GM18867 (cell line): Measurements from ENCODE around the gene KRTAP5-1.

Experiments used
- ATAC-seq: cut with Tn5 transposase; IDR thresholded peaks from one replicate; pipeline ENCODE4 v1.9.1; 2021; ENCODE audit warnings: mild to moderate bottlenecking, moderate library complexity; ENCODE audit not compliant: unreplicated experiment

KRTAP5-1 gene

GRCh38 chr11:1560649-1561251, 24.3 kb downstream of the KRTAP5-1 start:
- no peak for ATAC-seq

GRCh38 chr11:1560002-1560648, 25.0 kb downstream of the KRTAP5-1 start:
- no peak for ATAC-seq

GRCh38 chr11:1559111-1559951, 25.8 kb downstream of the KRTAP5-1 start:
- ATAC-seq = no peak

DNA sequence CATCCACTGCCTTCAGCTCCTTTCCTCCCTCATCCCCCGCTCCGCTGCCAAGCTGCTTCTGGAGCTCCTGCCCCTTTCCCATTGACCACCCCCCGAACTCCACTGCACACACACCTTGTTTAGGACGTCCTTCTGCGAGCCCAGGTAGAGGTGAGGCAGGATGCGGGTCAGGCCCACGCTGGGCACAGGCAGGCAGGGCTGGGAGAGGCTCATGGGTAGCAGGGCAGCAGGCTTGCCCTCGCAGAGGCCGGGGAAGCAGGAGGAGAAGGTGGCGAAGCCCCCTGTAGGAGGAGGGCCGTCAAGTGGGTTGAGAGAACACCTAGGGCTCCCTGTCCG, 26.3 kb downstream of the KRTAP5-1 start:
- ATAC-seq = no peak

DNA sequence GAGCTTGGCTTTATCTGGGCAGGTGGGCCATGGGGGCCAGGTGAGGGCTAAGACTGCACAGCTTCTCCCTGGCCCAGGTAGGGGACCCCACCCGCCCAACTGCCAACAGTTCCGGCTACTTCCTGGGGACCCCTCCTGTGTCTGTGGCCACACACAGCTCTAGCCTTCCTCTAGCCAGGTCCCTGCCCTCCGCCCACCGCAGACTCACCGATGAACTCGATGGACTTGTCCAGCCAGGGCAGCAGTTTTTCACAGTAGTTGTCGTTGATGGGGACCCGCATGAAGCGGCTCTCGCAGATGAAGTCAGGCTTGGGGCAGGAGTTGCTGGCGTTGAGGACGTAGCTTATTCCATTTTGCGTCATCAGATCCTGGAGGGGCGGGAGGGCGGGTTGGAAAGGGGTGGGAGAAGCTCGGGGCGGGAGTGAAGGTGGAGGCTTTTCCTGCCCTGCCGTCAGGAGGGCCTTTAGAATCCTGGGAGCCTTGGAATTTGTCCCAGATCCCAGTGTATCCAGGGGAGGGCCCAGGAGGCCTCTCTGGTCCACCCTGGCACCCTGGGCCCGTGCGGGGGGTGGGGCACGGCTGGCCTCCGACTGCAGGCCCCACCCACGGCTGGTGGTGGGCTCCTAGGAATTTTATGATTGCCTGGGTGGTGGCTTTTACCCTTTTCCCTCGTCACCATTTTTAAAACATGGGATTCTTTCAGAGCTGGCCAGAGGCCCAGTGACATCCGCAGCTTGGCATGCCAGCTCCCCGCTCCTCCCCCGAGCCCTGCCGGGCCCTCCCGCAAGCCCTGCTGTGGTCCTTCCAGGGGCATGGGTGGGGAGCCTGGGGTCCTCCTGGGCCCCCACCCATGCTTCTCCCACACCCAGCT, 26.9 kb downstream of the KRTAP5-1 start:
- no peak for ATAC-seq

DNA sequence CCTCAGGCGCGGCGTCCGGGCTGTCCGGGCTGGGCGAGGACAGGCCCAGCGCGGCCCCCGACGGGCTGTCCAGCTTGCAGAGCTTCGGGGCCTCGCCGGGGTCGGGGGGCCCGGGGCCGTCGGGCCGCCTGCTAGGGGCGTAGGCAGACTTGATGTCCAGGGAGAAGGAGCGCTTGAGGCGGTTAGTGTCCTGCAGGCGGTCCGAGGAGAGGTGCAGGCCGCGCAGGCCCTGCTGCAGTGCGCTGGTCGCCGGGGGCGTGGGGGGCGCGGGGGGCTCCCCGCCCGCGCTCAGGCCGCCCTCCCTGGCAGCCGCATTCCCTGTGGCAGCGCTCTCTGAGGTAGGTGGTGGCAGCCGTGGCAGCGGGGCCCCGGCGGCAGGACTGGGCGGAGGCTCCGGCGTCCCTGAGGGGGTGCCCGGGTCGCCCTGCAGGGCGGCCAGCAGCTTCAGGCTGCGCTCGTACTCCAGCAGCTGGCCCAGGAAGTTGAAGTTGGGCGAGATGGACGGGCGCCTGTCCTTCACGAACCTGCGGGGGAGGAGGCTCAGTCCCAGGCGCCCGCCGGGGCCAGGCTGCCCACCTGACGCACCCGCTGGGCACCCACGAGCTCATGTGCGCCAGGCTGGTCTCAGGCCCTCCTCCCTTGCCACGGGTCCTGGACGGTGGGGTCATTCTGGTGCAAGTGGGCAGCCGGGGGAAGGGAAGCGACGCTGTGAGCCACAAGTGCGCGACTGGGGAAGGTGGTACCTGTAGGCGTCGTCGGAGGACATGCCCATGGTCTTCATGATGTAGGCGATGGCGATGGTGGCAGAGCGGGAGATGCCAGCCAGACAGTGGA, 27.8 kb downstream of the KRTAP5-1 start:
- no peak for ATAC-seq

- ATAC-seq = no peak
Observed at GRCh38 chr11:1556278-1556902, 28.7 kb downstream of the KRTAP5-1 start.

DNA sequence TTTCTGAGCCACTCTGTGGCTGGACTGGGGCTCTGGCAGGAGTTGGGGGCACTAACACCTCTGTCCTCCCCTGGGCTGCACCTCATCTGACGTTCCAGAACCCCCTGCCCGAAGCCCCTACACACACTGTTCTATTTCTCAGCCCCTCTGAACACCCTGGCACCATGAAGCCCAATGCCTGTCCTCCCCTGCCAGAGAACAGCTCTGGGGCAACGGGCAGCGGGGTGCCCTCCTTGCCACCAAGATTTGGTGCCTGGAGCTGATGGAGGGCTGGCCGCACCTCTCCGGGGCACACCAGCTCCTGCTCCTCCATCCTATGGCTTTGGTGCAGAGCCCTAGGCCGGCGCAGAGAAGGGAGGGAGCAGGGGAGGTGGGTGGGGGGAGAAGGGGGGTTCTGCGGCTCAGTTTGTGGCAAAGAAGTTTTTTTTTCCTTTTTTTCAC, 29.4 kb downstream of the KRTAP5-1 start:
- ATAC-seq = no peak

GRCh38 chr11:1554981-1555712, 29.9 kb downstream of the KRTAP5-1 start:
- no peak for ATAC-seq

DNA sequence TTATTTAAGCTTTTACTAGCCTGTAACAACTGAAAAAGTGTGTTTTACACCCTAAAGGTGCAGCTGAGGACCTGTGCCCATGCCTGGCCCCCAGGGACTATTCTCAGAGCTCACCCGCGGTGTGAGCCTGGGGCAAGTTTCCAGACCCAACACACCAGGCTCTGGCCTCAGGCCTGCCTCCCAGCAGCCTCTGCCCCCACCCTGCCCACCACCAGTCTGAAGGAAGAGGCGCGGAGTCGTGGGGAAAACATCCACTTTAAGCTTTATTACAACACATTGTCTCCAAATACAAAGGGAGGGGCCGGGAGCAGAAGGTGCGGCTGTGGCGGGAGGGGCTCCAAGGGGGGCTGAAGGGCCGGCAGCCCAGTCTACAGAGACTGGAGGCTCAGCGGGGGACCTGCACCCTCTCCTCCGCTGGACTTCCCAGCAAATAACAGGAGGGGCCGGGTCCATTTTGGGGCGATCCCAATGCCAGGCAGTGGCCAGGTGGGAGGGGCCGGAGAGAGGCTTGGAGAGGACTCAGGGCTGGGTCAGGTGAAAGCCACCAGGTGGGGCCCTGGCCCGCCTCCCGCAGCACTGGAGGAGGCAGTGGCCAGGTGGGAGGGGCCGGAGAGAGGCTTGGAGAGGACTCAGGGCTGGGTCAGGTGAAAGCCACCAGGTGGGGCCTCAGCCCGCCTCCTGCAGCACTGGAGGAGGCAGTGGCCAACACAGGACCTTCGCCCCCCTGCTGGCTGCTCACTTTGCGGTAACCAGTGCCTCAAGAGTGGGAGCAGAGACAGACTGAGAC, 31.1 kb downstream of the KRTAP5-1 start:
- no peak for ATAC-seq

- ATAC-seq = no peak
Observed at GRCh38 chr11:1549338-1550330, 35.4 kb downstream of the KRTAP5-1 start.

GRCh38 chr11:1548221-1549070, 36.6 kb downstream of the KRTAP5-1 start:
- no peak for ATAC-seq

GRCh38 chr11:1547467-1548098, 37.5 kb downstream of the KRTAP5-1 start:
- ATAC-seq = no peak

- no peak for ATAC-seq
Observed at GRCh38 chr11:1546536-1547466, 38.3 kb downstream of the KRTAP5-1 start.
